ENCODE results near the gene ANKH.

DNA sequence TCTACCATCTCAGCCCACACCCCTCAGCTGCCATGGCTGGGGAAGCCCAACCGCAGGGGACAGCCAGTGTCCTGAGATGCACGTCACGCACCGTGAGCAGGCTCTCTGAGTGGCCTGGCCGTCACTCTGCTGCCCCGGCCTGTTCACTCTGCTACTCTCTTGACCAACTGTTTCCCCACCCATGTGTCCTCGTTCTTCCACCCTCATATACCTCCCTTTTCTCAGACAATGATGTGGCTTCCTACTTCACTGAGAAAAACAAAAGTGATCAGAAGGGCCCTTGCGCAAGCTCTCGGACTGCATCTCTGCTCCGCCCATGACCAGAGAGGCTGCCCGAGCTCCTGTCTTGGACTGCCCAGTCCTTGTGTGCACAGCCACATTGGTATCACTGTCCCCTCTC, 159.4 kb downstream of the ANKH start:
- no peak for TF ChIP-seq CTCF (IDR thresholded peaks at IDR 0.05; ENCODE audit: low read depth, low read length, poor library complexity, severe bottlenecking)
- TF ChIP-seq EZH2phosphoT487 (IDR thresholded peaks at IDR 0.05; ENCODE audit: borderline replicate concordance, low read length), result no peak

All from DOHH2 (cell line).